Natural killer cell treated with Interleukin-12 subunit alpha and Interleukin-12 subunit beta and Interleukin-15 and Interleukin-18, amount 100 ng/mL, for 72 hours (primary cell): Measurements from ENCODE around the gene KLHL35. TPM values are rescaled to one million over a fixed set of nuclear protein-coding genes. Genes with fewer than 3 reads are reported as not detected.
A peak's percentile ranks its signal among the peaks of the same experiment; 100 is the strongest.

Experiments used
- ATAC-seq, 2 donors: fragments of 150-1000 bp; cut with Tn5 transposase in 1 of 2; sonication (Bioruptor Pico), chemical (Tn5 transposase) in 1 of 2; 2 replicates each; pipeline ENCODE4 v1.10.0; 2021
- DNase-seq: peaks from one replicate; pipeline ENCODE4 v3.0.0; 2022; ENCODE audit warnings: low spot score
- H3K27ac Mint-ChIP-seq, 2 donors: 1 replicate in 1 of 2; 2 replicates in 1 of 2; pipeline ENCODE4 v1.8.0; 2022; ENCODE audit warnings: mixed read lengths in 2 of 2, mild to moderate bottlenecking in 1 of 2, moderate library complexity in 1 of 2
- H3K27me3 Mint-ChIP-seq, 2 donors: 1 replicate in 1 of 2; 2 replicates in 1 of 2; pipeline ENCODE4 v1.8.0; 2022; ENCODE audit warnings: mixed read lengths in 2 of 2
- H3K36me3 Mint-ChIP-seq: one replicate; pipeline ENCODE4 v1.8.0; 2022; ENCODE audit warnings: mixed read lengths
- H3K4me1 Mint-ChIP-seq, 2 donors: 1 replicate in 1 of 2; 2 replicates in 1 of 2; pipeline ENCODE4 v1.8.0; 2022; ENCODE audit warnings: low read depth in 2 of 2, mixed read lengths in 2 of 2, mild to moderate bottlenecking in 1 of 2
- H3K4me3 Mint-ChIP-seq: one replicate; pipeline ENCODE4 v1.8.0; 2022; ENCODE audit warnings: mixed read lengths
- H3K9me3 Mint-ChIP-seq: 2 replicates; pipeline ENCODE4 v1.8.0; 2022; ENCODE audit warnings: mixed read lengths
- total RNA-seq, 2 donors: library from RNA; stranded (reverse); gene quantifications; one replicate each; pipeline ENCODE4 v1.2.3, GENCODE V29; 2022

The KLHL35 gene
- total RNA-seq, 2 donors from 2014 or later = 0.62 to 1.5 TPM

- Mint-ChIP-seq H3K27ac (peak overlapping the region in 1 of 2 donors; percentile 70), H3K27me3 (peaks cover 29 to 35% of the 10 kb centered on the region in 2 donors), H3K4me3 (peak overlapping the region; percentile 86), H3K9me3 (no peaks in the 10 kb centered on the region), H3K4me1 (peaks cover 18 to 25% of the 10 kb centered on the region in 2 donors), H3K36me3 (no peaks in the 10 kb centered on the region)
- peak; percentile 81 for DNase-seq
- peak; percentile 79 to 85 for ATAC-seq
These were observed 2.9 kb downstream of the KLHL35 start for GRCh38 chr11:75429902-75430713.

GRCh38 chr11:75429641-75429901 is 3.4 kb downstream of the KLHL35 start:
- DNase-seq = no peak
- peaks cover 18 to 25% of the 10 kb centered on the region in 2 donors for H3K4me1 Mint-ChIP-seq
- peak overlapping the region in 1 of 2 donors; percentile 71 for H3K27ac Mint-ChIP-seq
- H3K4me3 Mint-ChIP-seq = peak overlapping the region; percentile 76
- peaks cover 29 to 35% of the 10 kb centered on the region in 2 donors for H3K27me3 Mint-ChIP-seq
- no peak for ATAC-seq
- H3K9me3 Mint-ChIP-seq = no peaks in the 10 kb centered on the region
- H3K36me3 Mint-ChIP-seq = no peaks in the 10 kb centered on the region

GRCh38 chr11:75428989-75429640 is 3.9 kb downstream of the KLHL35 start:
- H3K36me3 Mint-ChIP-seq = no peaks in the 10 kb centered on the region
- no peak for DNase-seq
- no peaks in the 10 kb centered on the region for H3K9me3 Mint-ChIP-seq
- H3K27me3 Mint-ChIP-seq = peaks cover 29 to 35% of the 10 kb centered on the region in 2 donors
- no peak for ATAC-seq
- H3K27ac Mint-ChIP-seq = peak overlapping the region in 1 of 2 donors; percentile 71
- peaks cover 18 to 25% of the 10 kb centered on the region in 2 donors for H3K4me1 Mint-ChIP-seq
- H3K4me3 Mint-ChIP-seq = peak overlapping the region; percentile 76

GRCh38 chr11:75428281-75428724 is 4.7 kb downstream of the KLHL35 start:
- DNase-seq = peak; percentile 82
- Mint-ChIP-seq H3K36me3 (no peaks in the 10 kb centered on the region), H3K4me3 (peak overlapping the region; percentile 76), H3K4me1 (peaks cover 18 to 25% of the 10 kb centered on the region in 2 donors), H3K27me3 (peaks cover 28 to 35% of the 10 kb centered on the region in 2 donors), H3K9me3 (no peaks in the 10 kb centered on the region), H3K27ac (no peak overlapping the region)
- peak; percentile 67 to 76 for ATAC-seq

GRCh38 chr11:75427181-75427580 is 5.8 kb downstream of the KLHL35 start:
- Mint-ChIP-seq H3K9me3 (no peaks in the 10 kb centered on the region), H3K36me3 (no peaks in the 10 kb centered on the region), H3K4me1 (peaks cover 18 to 25% of the 10 kb centered on the region in 2 donors), H3K27me3 (peaks cover 19 to 23% of the 10 kb centered on the region in 2 donors), H3K27ac (no peak overlapping the region), H3K4me3 (no peak overlapping the region)
- ATAC-seq = no peak
- DNase-seq = no peak

- Mint-ChIP-seq H3K9me3 (no peaks in the 10 kb centered on the region), H3K27me3 (peaks cover 17 to 19% of the 10 kb centered on the region in 2 donors), H3K36me3 (no peaks in the 10 kb centered on the region)
These were observed 6.3 kb downstream of the KLHL35 start for GRCh38 chr11:75426720-75427086.

GRCh38 chr11:75425422-75425821 is 7.6 kb downstream of the KLHL35 start:
- Mint-ChIP-seq H3K27ac (no peak overlapping the region), H3K27me3 (peaks cover 9 to 11% of the 10 kb centered on the region in 2 donors), H3K36me3 (no peaks in the 10 kb centered on the region), H3K4me3 (no peak overlapping the region), H3K9me3 (no peaks in the 10 kb centered on the region), H3K4me1 (peaks cover 9 to 17% of the 10 kb centered on the region in 2 donors)
- DNase-seq (no peak), ATAC-seq (no peak)

More at GRCh38 chr11:75426720-75427086, 6.3 kb downstream of the KLHL35 start:
- DNase-seq = no peak
- Mint-ChIP-seq H3K4me3 (no peak overlapping the region), H3K4me1 (peaks cover 16 to 25% of the 10 kb centered on the region in 2 donors), H3K27ac (no peak overlapping the region)
- ATAC-seq = no peak

- H3K27ac Mint-ChIP-seq = no peak overlapping the region
- H3K27me3 Mint-ChIP-seq = peaks cover 8% of the 10 kb centered on the region in 2 donors
- no peak for ATAC-seq
- peaks cover 7 to 15% of the 10 kb centered on the region in 2 donors for H3K4me1 Mint-ChIP-seq
- H3K36me3 Mint-ChIP-seq = no peaks in the 10 kb centered on the region
- no peak overlapping the region for H3K4me3 Mint-ChIP-seq
- no peak for DNase-seq
- H3K9me3 Mint-ChIP-seq = no peaks in the 10 kb centered on the region
These were observed 8.6 kb downstream of the KLHL35 start for GRCh38 chr11:75424396-75424795.

GRCh38 chr11:75423721-75424120 is 9.3 kb downstream of the KLHL35 start:
- Mint-ChIP-seq H3K9me3 (no peaks in the 10 kb centered on the region), H3K36me3 (no peaks in the 10 kb centered on the region), H3K27ac (no peak overlapping the region), H3K4me1 (peaks cover under 1 to 8% of the 10 kb centered on the region in 2 donors), H3K4me3 (no peak overlapping the region), H3K27me3 (peaks cover 1% of the 10 kb centered on the region in 2 donors)
- DNase-seq (no peak), ATAC-seq (no peak)

GRCh38 chr11:75422248-75423231 is 10.5 kb downstream of the KLHL35 start:
- ATAC-seq = no peak

GRCh38 chr11:75421902-75422247 is 11.1 kb downstream of the KLHL35 start:
- Mint-ChIP-seq H3K9me3 (no peaks in the 10 kb centered on the region), H3K4me1 (no peaks in the 10 kb centered on the region), H3K27me3 (no peaks in the 10 kb centered on the region), H3K4me3 (no peak overlapping the region), H3K27ac (no peak overlapping the region), H3K36me3 (no peaks in the 10 kb centered on the region)
- ATAC-seq (no peak), DNase-seq (no peak)

More at GRCh38 chr11:75422248-75423231, 10.5 kb downstream of the KLHL35 start:
- H3K27me3 Mint-ChIP-seq = no peaks in the 10 kb centered on the region
- H3K27ac Mint-ChIP-seq = no peak overlapping the region
- no peak overlapping the region for H3K4me3 Mint-ChIP-seq
- H3K4me1 Mint-ChIP-seq = no peaks in the 10 kb centered on the region
- H3K36me3 Mint-ChIP-seq = no peaks in the 10 kb centered on the region
- no peaks in the 10 kb centered on the region for H3K9me3 Mint-ChIP-seq
- no peak for DNase-seq

- Mint-ChIP-seq H3K27ac (no peak overlapping the region), H3K27me3 (no peaks in the 10 kb centered on the region)
- ATAC-seq = peak in 1 of 2 donors; percentile 2
These were observed 11.9 kb downstream of the KLHL35 start for GRCh38 chr11:75421035-75421602.

More at GRCh38 chr11:75421035-75421602, 11.9 kb downstream of the KLHL35 start:
- no peak for DNase-seq
- H3K9me3 Mint-ChIP-seq = no peaks in the 10 kb centered on the region
- no peaks in the 10 kb centered on the region for H3K4me1 Mint-ChIP-seq
- no peaks in the 10 kb centered on the region for H3K36me3 Mint-ChIP-seq
- no peak overlapping the region for H3K4me3 Mint-ChIP-seq
